ENCODE data around the gene BHLHA9. TPM values are rescaled to one million over a fixed set of nuclear protein-coding genes. Genes with fewer than 3 reads are reported as not detected.

BHLHA9 gene
- total RNA-seq, 1 experiment from 2014 or later = not detected

DNA sequence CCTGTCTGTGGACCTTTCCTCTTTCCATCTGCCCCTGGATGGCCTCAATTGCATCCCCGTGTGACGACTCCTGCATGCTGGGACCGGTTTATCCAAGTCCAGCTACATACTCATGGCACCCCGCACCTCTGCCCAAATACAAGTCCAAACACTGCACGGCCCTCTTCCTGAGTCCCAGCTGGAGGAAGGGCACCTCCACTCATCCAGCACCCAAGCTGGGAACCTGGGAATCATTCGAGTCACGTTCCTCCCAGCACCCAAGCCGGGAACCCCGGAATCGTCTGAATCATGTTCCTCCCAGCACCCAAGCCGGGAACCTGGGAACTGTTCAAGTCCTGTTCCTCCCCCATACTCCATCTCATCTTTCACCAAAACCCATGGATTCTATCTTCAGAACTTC, 19.5 kb downstream of the BHLHA9 start:
- H3K4me1 Mint-ChIP-seq = no peaks in the 10 kb centered on the region
- ChIA-PET POLR2A (no interaction called here), CTCF (no interaction called here)
- H3K9me3 Mint-ChIP-seq = peaks cover 44% of the 10 kb centered on the region
- TF ChIP-seq, protein P1, sequence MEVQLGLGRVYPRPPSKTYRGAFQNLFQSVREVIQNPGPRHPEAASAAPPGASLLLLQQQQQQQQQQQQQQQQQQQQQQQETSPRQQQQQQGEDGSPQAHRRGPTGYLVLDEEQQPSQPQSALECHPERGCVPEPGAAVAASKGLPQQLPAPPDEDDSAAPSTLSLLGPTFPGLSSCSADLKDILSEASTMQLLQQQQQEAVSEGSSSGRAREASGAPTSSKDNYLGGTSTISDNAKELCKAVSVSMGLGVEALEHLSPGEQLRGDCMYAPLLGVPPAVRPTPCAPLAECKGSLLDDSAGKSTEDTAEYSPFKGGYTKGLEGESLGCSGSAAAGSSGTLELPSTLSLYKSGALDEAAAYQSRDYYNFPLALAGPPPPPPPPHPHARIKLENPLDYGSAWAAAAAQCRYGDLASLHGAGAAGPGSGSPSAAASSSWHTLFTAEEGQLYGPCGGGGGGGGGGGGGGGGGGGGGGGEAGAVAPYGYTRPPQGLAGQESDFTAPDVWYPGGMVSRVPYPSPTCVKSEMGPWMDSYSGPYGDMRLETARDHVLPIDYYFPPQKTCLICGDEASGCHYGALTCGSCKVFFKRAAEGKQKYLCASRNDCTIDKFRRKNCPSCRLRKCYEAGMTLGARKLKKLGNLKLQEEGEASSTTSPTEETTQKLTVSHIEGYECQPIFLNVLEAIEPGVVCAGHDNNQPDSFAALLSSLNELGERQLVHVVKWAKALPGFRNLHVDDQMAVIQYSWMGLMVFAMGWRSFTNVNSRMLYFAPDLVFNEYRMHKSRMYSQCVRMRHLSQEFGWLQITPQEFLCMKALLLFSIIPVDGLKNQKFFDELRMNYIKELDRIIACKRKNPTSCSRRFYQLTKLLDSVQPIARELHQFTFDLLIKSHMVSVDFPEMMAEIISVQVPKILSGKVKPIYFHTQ (CRISPR knock-in tag; IDR thresholded peaks at IDR 0.05) = no peak
- TF ChIP-seq ZNF138 (CRISPR knock-in tag; conservative IDR thresholded peaks at IDR 0.05) (no peak), GTF2I (CRISPR knock-in tag; conservative IDR thresholded peaks at IDR 0.05) (no peak), KAT7 (CRISPR knock-in tag; IDR thresholded peaks at IDR 0.05; ENCODE audit: borderline replicate concordance) (no peak), NR3C1 (CRISPR knock-in tag; conservative IDR thresholded peaks at IDR 0.05; ENCODE audit: low read depth) (no peak), MXD4 (CRISPR knock-in tag; IDR thresholded peaks at IDR 0.05; ENCODE audit: borderline replicate concordance) (no peak), ATF1 (CRISPR knock-in tag; IDR thresholded peaks at IDR 0.05) (no peak), IRF2 (CRISPR knock-in tag; IDR thresholded peaks at IDR 0.05; ENCODE audit: borderline replicate concordance, low read depth) (no peak)
- TF ChIP-seq, protein P2, sequence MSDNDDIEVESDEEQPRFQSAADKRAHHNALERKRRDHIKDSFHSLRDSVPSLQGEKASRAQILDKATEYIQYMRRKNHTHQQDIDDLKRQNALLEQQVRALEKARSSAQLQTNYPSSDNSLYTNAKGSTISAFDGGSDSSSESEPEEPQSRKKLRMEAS (CRISPR knock-in tag; IDR thresholded peaks at IDR 0.05) = no peak
- TF ChIP-seq, protein P3, sequence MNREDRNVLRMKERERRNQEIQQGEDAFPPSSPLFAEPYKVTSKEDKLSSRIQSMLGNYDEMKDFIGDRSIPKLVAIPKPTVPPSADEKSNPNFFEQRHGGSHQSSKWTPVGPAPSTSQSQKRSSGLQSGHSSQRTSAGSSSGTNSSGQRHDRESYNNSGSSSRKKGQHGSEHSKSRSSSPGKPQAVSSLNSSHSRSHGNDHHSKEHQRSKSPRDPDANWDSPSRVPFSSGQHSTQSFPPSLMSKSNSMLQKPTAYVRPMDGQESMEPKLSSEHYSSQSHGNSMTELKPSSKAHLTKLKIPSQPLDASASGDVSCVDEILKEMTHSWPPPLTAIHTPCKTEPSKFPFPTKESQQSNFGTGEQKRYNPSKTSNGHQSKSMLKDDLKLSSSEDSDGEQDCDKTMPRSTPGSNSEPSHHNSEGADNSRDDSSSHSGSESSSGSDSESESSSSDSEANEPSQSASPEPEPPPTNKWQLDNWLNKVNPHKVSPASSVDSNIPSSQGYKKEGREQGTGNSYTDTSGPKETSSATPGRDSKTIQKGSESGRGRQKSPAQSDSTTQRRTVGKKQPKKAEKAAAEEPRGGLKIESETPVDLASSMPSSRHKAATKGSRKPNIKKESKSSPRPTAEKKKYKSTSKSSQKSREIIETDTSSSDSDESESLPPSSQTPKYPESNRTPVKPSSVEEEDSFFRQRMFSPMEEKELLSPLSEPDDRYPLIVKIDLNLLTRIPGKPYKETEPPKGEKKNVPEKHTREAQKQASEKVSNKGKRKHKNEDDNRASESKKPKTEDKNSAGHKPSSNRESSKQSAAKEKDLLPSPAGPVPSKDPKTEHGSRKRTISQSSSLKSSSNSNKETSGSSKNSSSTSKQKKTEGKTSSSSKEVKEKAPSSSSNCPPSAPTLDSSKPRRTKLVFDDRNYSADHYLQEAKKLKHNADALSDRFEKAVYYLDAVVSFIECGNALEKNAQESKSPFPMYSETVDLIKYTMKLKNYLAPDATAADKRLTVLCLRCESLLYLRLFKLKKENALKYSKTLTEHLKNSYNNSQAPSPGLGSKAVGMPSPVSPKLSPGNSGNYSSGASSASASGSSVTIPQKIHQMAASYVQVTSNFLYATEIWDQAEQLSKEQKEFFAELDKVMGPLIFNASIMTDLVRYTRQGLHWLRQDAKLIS (CRISPR knock-in tag; IDR thresholded peaks at IDR 0.05; ENCODE audit: borderline replicate concordance) = no peak
- TF ChIP-seq, protein P4, sequence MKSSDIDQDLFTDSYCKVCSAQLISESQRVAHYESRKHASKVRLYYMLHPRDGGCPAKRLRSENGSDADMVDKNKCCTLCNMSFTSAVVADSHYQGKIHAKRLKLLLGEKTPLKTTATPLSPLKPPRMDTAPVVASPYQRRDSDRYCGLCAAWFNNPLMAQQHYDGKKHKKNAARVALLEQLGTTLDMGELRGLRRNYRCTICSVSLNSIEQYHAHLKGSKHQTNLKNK (CRISPR knock-in tag; IDR thresholded peaks at IDR 0.05) = no peak
- no peak for ATAC-seq
- DNase-seq (ENCODE audit: low spot score) = no peak
- no peak overlapping the region for H3K4me3 Mint-ChIP-seq
- peaks cover 11% of the 10 kb centered on the region for H3K36me3 Mint-ChIP-seq
- no peak overlapping the region for H3K27ac Mint-ChIP-seq
- H3K27me3 Mint-ChIP-seq (ENCODE audit: low read depth) = peaks cover 9% of the 10 kb centered on the region; the same call in 1 of the 2 replicates

DNA sequence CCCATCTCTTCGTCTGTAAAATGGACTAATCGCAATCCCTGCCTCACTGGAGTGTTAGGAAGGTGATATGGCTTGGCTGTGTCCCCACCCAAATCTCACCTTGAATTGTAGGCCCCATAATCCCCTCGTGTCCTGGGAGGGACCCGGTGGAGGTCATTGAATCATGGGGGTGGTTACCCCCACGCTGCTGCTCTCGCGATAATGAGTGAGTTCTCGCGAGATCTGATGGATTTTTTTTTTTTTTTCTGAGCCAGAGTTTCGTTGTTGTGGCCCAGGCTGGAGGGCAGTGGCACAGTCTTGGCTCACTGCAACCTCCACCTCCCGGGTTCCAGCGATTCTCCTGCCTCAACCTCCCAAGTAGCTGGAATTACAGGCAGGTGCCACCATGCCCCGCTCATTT, 20.4 kb downstream of the BHLHA9 start:
- no peak for TF ChIP-seq CREM (CRISPR knock-in tag; IDR thresholded peaks at IDR 0.05)
- TF ChIP-seq ZNF317 (CRISPR knock-in tag; IDR thresholded peaks at IDR 0.05; ENCODE audit: borderline replicate concordance, low read depth) = no peak
- no peak for TF ChIP-seq CREB1 (CRISPR knock-in tag; IDR thresholded peaks at IDR 0.05)
- TF ChIP-seq ZNF423 (CRISPR knock-in tag; IDR thresholded peaks at IDR 0.05) = no peak
- no peaks in the 10 kb centered on the region for H3K4me1 Mint-ChIP-seq
- peaks cover 44% of the 10 kb centered on the region for H3K9me3 Mint-ChIP-seq
- ChIA-PET CTCF (no interaction called here), POLR2A (no interaction called here)
- peaks cover 9% of the 10 kb centered on the region; the same call in 1 of the 2 replicates for H3K27me3 Mint-ChIP-seq (ENCODE audit: low read depth)
- H3K27ac Mint-ChIP-seq = no peak overlapping the region
- ATAC-seq = no peak
- no peak for DNase-seq (ENCODE audit: low spot score)
- no peak overlapping the region for H3K4me3 Mint-ChIP-seq
- H3K36me3 Mint-ChIP-seq = peaks cover 11% of the 10 kb centered on the region

DNA sequence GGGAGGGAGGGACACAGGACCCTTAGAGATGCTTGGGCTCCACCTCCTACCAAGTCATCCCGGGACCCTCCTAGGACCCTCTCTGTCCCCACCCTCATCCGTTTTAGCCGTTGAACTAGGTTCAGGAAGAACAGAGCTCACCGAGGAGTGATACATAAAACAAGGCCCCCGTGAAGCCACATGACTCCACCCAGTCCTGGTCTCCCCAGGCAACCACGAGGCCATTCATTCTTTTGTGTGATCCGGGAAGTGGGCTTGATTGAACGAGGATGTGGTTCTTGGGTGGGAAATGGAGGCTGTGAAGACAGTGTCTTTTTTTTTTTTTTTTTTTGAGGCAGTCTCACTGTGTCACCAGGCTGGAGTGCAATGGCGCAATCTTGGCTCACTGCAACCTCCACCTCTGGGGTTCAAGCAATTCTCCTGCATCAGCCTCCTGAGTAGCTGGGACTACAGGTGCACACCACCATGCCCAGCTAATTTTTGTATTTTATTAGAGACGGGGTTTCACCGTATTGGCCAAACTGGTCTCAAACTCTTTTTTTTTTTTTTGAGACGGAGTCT, 24.0 kb downstream of the BHLHA9 start:
- ChIA-PET CTCF (interaction anchor here (1.0 kb wide), 1 partner anchor 349 kb away, joined by 3 read pairs; no protein-coding TSS in a partner anchor), POLR2A (no interaction called here)
- ATAC-seq (no peak), DNase-seq (ENCODE audit: low spot score) (no peak)
- peaks cover 15% of the 10 kb centered on the region; the same call in 1 of the 2 replicates for H3K27me3 Mint-ChIP-seq (ENCODE audit: low read depth)
- H3K4me1 Mint-ChIP-seq = no peaks in the 10 kb centered on the region
- H3K36me3 Mint-ChIP-seq = peaks cover 11% of the 10 kb centered on the region
- TF ChIP-seq NFYB (CRISPR knock-in tag; conservative IDR thresholded peaks at IDR 0.05; ENCODE audit: low read depth) (no peak), ETV6 (CRISPR knock-in tag; IDR thresholded peaks at IDR 0.05) (no peak), SOX15 (CRISPR knock-in tag; IDR thresholded peaks at IDR 0.05) (no peak), ZNF121 (CRISPR knock-in tag; IDR thresholded peaks at IDR 0.05) (no peak)
- TF ChIP-seq, protein P4 (CRISPR knock-in tag; IDR thresholded peaks at IDR 0.05) = no peak
- TF ChIP-seq, protein P5, sequence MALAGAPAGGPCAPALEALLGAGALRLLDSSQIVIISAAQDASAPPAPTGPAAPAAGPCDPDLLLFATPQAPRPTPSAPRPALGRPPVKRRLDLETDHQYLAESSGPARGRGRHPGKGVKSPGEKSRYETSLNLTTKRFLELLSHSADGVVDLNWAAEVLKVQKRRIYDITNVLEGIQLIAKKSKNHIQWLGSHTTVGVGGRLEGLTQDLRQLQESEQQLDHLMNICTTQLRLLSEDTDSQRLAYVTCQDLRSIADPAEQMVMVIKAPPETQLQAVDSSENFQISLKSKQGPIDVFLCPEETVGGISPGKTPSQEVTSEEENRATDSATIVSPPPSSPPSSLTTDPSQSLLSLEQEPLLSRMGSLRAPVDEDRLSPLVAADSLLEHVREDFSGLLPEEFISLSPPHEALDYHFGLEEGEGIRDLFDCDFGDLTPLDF (CRISPR knock-in tag; IDR thresholded peaks at IDR 0.05) = no peak
- TF ChIP-seq, protein P6, sequence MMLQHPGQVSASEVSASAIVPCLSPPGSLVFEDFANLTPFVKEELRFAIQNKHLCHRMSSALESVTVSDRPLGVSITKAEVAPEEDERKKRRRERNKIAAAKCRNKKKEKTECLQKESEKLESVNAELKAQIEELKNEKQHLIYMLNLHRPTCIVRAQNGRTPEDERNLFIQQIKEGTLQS (CRISPR knock-in tag; conservative IDR thresholded peaks at IDR 0.05) = no peak
- peaks cover 27% of the 10 kb centered on the region for H3K9me3 Mint-ChIP-seq
- H3K4me3 Mint-ChIP-seq = no peak overlapping the region
- no peak overlapping the region for H3K27ac Mint-ChIP-seq

All from WTC11 (cell line).